Hematopoietic multipotent progenitor cell (in vitro differentiated cells): ENCODE results near the gene NOSIP. TPM values are rescaled to one million over a fixed set of nuclear protein-coding genes. Genes with fewer than 3 reads are reported as not detected.
A peak's percentile ranks its signal among the peaks of the same experiment; 100 is the strongest.

ENCODE experiments used
- DNase-seq, 3 donors: peaks; one replicate each; pipeline ENCODE4 v3.0.0-alpha.2; 2011 to 2015; ENCODE audit warnings: low read depth in 2 of 3, low spot score in 2 of 3
- total RNA-seq: library from RNA; depleted of rRNA; stranded (reverse); fragments of >200 nt; gene quantifications from one replicate; pipeline ENCODE4 v1.2.3, GENCODE V29; 2012

NOSIP gene
- total RNA-seq, 1 donor = 114 TPM

DNA sequence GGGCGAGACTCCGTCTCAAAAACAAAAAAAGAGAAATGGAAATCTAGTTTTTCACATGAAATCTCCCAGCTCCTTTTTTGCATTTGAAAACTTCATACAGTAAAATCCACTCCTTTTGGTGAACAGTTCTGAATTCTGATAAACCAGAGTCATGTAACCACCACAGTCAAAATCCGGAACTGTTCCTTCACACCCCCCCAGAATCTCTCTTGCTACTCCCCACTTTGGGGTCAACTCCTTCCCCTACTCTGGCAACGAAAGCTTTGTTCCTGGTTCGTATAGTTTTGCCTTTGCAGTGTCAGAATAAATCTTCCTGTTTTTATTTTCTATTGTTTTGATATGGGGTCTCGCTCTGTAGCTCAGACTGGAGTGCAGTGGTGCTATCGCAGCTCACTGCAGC is 28.8 kb downstream of the NOSIP start:
- DNase-seq = no peak

DNA sequence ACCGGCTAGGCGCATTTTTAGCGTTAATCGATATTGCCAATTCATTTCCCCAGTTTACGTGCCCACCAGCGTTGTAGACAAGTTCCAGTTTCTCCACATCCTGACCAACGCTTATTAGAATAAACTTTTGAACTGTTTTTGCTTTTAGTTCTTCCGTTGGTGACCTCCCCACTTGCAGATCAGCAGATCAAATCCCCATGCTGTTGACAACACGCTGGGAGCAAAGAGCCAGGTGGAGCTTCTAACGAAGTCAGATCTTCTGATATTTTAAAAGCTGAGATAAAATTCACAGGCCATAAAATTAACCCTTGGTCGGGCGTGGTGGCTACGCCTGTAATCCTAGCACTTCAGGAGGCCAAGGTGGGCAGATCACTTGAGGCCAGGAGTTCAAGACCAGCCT is 31.3 kb downstream of the NOSIP start:
- DNase-seq = no peak

DNA sequence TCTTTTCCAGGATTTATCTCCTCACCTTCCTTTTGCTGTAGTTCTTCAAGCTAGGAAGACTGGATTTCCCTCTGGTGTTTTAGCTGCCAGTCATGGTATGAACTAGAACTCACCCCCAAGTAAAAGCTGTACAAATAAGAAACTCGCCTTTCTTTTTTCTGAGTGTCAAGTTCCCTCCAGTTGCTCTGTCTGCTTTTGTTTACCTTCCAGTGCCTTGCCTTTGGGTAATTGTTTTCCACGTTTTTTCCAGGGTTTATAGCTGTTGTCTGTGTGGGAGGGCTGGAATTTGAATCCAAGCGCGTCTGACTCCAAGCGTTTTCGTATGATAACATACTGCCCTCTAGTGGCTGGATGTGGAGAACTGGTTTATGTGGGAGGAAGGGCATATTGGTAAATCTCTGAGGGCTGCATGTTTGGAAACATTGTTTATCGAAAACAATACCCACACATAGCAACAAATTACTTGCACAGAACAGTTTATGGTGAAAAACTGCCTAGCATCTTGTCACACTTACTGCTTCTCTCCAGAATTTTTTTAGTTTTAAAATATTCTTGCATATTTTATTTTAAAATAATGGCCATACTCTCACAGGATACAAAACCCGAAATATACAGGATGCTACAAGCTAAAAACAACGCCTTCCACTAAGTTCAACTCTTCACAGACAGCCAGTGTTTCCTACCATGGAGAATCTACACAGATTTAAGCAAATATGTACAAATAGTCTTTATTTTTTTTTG is 33.4 kb downstream of the NOSIP start:
- DNase-seq = peak in 2 of 3 donors; percentile 73 to 87

DNA sequence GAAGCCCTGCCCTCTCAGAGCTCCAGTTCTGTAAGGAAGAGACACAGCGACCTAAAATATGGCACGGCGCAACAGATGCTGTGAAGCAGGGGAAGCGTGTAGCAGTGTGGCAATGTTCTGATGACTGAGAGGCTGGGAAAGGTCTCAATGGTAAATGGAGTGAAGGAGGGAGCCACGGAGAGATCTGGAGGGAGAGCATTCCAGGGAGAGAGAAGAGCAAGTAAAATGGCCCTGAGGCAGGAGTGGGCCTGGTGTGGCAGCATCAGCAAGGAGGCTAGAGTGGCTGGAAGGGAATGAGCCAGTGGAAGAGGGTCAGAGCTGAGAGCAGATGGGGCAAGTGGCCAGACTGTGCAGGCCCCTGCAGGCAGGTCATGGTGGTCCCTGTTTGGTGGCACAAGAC is 36.2 kb downstream of the NOSIP start:
- no peak for DNase-seq

DNA sequence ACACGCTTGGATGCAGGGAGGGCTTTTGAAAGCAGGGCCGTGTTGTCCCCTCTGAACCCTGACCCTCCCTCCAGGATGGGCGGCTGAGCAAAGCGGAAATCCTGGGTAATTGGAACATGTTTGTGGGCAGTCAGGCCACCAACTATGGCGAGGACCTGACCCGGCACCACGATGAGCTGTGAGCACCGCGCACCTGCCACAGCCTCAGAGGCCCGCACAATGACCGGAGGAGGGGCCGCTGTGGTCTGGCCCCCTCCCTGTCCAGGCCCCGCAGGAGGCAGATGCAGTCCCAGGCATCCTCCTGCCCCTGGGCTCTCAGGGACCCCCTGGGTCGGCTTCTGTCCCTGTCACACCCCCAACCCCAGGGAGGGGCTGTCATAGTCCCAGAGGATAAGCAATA is 37.3 kb downstream of the NOSIP start:
- no peak for DNase-seq

DNA sequence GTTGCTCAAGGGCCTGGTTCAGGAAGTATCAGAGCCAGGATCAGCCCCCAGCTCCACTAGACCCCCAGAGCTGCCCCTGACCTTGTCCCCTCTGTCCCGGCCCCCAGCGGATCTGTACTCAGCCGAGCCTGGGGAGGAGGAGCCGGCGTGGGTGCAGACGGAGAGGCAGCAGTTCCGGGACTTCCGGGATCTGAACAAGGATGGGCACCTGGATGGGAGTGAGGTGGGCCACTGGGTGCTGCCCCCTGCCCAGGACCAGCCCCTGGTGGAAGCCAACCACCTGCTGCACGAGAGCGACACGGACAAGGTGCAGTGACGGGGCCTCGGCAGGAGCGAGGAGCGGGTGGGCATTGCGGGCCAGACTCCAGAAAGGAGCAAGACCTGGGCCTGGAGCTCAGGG is 37.9 kb downstream of the NOSIP start:
- no peak for DNase-seq

DNA sequence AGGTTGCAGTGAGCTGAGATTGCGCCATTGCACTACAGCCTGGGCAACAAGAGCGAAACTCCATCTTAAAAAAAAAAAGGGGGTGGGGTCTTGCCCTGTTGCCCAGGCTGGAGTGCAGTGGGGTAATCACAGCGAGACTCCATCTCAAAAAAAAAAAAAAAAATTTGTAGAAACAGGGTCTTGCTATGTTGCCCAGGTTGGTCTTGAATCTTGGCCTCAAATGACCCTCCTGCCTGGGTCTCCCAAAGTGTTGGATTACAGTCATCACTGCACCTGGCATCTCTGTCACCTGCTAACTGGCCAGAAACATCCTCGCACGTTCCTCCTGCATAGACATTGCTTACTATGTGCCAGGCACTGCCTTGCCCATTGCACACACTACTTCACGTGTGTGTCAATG is 38.4 kb downstream of the NOSIP start:
- no peak for DNase-seq

DNA sequence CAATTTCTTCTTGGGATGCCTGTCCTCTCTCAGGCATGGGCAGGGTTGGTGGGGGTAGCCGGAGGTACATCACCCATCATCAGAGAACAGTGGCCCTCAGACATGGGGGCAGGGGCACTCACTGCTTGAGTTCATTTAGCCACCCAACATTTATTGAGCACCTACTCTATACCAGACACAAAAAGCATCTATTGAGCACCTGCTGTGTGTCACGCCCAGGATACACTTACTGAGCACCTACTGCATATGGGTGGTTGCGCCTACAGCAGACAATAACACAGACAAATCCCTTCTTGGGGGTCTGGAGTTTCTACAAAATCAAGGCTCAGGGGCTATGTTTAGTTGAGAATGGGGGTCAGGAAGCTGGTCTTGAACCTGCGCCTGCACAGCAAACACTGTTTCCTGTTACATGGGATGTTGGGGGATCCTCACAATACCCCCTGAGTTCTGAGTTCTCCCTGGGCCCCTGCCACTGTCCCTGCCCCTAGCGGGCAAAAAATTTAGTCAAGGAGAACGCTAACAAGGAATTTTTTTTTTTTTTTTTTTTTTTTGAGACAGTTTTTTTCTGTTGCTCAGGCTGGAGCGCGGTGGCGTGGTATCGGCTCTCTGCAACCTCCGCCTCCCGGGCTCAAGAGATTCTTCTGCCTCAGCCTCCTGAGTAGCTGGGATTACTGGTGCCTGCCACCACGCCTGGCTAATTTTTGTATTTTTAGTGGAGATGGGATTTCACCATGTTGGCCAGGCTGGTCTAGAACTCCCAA is 41.0 kb downstream of the NOSIP start:
- DNase-seq = no peak

DNA sequence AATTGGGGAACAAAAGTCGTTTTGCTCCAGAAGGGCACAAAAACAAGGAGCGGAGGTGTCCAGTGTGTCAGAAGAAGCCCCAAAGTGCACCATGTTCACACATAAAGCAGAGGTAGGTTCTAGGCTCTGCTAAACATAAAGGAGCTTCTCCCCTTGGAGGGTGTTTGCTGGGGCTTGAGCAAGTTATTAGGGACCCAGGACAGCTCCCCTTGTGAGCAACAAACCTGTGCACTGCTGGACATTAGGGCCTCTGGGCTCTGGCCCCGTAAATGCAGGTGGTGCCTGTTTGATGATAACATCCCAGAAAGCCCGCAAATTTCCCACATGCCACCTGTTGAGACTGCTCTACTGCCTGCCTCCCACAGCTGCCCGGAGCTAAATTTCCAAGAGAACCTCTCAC is 41.7 kb downstream of the NOSIP start:
- DNase-seq = no peak

DNA sequence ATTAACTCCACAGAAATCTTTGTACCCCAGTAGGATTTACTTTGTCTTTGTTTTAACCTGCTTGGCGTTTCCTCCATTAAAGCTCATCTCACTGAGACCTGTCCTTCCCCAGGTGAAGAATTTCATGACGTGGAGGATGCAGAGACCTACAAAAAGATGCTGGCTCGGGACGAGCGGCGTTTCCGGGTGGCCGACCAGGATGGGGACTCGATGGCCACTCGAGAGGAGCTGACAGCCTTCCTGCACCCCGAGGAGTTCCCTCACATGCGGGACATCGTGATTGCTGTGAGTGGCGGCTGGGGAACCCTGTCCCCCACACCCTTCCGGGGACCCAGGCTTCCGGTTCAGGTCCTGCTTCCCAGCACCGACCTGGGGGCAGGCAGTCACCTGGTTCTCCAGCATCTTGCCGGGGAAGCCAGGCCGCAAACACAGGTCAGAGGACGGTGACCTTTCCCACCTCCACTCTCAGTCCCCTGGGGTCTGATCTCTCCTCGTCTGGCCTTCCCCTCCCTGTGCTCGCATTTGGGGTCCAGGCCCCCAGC is 43.4 kb downstream of the NOSIP start:
- no peak for DNase-seq

DNA sequence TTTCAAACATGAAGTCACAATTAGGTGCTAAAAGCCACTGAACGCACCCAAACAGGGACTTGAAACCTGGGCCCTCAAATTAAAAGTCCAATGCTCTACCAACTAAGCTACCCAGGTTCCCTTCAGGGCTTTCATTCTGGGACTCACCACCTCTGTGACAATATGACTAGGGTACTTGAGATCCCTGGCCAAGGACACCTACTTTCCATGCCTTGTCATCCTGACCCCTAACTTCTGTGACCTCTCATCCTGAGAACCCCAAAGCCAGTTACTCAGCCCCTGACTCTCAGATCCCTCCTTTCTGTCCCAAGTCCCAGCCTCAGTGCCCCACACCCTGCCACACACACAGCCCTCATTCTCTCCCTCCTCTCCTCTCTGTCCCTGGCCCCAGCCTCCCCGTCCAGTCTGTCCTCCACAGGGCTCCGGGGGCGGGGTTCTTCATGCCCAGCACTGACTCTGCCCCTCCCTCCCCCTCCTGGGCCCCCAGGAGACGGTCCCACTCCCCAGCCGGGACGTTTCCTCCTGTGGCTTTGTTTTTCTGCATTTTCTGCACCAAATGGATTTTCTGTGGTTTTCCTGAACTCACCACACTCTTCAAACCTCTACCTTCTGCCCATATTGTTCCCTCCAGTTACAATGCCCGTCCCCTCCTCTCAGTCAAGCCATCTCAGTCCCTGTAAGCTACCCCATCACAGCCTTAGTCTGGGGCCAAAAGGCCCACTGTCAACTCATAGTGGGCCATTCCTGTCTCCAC is 45.5 kb downstream of the NOSIP start:
- DNase-seq = peak in 1 of 3 donors; percentile 52

DNA sequence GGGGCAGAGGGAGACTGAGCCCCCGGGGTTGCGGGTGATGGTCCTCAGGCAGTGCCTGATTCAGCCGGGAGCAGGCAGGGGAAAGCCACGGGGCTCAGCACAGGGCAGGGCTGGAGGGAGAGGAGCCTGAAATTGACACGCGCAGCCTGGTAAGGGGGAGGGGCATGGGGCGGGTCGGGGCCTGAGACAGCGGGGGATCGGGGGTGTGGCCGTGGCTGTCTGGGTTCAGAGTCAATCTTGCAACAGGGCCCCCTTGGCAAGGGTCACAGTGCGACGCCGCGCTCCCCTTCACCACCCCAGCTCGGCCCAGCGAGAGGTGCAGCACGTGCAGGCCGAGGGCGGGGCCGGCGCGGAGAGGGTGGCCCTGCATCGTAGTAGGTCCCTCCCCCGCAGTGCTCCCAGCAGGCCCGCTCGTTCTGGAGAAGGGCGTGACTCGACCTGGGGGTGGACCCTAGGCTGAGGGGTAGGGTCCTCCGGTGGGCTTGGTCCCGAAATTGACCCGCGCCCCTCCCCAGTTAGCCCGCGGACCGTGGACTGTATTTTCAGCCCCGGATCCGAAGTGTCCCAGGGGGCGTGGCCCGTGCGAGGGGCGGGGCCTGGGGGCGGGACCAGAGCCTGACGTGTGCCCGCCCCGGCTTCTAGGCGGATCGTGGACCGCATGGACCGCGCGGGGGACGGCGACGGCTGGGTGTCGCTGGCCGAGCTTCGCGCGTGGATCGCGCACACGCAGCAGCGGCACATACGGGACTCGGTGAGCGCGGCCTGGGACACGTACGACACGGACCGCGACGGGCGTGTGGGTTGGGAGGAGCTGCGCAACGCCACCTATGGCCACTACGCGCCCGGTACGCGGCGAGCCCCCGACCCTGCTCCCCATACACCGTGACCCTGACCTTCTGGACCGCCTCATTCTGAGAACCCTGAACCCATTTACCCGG is 46.5 kb downstream of the NOSIP start:
- peak; percentile 59 to 74 (median 68) for DNase-seq

DNA sequence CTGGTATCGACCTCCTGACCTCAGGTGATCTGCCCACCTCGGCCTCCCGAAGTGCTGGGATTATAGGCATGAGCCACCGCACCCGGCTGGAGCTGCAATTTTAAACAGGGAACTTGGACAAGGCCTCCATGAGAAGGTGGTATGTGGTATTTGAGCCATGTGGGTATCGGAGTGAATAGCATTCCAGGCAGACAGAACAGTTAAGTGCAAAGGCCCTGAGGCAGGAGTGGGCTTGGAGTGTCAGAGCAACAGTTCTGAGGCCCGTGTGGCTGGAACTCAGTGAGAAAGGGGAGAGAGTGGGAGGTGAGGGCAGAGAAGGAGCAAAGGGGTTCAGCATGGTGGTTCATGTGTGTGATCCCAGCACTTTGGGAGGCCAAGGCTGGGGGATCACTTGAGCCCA is 49.6 kb downstream of the NOSIP start:
- no peak for DNase-seq

DNA sequence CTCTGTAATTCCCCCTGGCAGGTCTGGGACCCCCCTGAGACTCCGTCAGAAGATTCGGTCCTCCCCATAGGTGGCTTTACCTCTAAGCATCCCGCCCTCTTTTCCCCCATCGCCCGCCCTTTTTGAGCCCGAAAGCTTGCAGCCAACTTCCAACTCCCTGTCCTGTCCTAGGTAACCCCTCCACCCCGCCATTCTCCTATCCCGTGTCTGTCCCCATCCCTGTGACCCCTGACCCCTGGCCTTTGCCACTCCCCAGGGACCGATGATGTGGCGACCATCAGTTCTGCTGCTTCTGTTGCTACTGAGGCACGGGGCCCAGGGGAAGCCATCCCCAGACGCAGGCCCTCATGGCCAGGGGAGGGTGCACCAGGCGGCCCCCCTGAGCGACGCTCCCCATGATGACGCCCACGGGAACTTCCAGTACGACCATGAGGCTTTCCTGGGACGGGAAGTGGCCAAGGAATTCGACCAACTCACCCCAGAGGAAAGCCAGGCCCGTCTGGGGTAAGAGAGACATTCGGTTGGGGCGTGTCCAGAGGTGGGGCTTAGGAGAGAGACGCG is 52.1 kb downstream of the NOSIP start:
- DNase-seq = no peak

DNA sequence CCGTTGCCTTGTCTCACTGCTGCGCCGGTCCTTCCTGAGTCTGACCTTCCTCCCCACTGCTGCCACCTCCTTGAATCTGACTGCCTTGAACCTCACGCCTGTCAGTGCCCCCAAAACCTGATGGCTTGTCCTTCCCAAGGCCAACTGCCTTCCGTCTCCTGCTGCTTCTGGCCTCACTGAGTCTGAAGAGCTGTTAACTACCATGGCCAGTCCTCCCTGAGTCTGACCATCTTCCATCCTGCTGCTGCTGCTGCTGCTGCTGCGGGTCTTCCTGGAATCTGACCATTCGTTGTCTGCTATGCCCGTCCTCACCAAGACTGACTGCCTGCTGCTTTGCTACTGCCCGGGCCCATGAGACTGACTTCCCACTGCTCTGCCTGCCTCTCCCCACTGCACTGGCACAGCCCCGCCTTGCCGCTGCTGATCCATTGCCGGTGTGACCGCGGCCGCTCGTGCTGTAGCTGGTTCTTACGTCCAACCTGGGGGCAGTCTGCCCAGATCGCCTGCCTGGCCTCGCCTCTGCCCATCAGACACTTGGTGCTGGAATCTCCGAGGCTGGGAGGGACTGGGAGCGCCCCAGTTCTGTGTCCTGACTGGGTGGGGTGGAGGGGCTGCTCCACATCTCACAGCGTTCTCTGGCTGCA is 55.4 kb downstream of the NOSIP start:
- DNase-seq = no peak

DNA sequence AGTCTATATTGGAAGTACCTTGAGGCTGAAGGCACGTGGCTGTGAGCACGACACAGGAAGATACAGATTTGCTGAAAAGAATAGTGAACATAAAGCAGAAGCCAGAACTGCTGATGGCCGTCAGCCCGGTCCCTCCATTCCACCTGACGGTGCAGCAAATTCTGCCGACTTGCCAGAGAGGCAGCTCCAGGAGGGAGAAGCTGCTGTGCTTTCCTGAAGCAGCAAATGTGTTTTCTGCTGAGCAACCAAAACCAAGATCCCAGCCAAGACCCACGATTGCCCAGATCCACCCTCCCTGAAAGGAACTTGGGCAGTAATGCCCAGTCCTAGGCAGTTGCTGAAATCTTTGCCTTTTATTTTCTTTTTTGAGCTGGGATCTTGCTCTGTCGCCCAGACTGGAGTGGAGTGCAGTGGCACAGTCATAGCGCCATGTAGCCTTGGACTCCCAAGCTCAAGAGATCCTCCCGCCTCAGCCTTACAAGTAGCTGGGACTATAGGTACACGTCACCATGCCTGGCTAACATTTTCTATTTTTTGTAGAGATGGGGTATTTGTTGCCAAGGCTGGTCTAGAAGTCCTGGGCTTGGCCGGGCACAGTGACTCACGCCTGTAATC is 59.5 kb downstream of the NOSIP start:
- DNase-seq = no peak

DNA sequence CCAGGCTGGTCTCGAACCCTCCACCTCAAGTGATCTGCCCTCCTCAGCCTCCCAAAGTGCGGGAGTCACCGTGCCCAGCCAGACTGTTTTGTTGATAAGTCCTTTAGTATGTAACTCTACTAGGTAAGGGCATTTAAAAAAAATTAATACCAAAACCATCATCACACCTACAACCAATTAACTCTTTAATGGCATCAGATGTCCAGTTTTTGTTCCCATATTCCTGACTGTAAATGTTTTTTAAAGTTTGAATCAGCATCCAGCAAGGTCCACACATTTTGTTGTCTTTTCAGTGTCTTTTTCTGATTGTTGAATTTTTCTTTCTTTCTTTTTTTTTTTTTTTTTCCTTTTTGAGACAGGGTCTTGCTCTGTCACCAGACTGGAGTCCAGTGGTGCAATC is 62.3 kb downstream of the NOSIP start:
- no peak for DNase-seq

DNA sequence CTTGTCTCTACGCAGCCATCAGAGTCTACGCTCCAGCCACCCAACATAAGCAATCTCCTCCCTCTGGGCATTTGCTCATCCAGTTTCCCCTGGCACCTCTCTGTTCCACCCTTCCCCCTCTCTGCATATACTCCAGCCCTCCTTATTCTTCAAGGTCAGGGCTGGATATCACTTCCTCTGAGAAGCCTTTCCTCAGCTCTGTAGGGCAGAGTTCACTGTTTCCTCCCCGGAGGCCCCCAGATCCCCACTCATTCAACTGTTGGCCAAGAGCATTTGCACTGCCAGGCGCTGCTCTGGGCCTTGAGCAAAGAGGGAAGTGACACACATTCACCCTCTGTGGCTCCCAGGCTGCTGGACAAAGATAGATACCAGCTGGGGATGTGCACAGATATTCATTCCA is 64.6 kb downstream of the NOSIP start:
- peak in 1 of 3 donors; percentile 68 for DNase-seq

DNA sequence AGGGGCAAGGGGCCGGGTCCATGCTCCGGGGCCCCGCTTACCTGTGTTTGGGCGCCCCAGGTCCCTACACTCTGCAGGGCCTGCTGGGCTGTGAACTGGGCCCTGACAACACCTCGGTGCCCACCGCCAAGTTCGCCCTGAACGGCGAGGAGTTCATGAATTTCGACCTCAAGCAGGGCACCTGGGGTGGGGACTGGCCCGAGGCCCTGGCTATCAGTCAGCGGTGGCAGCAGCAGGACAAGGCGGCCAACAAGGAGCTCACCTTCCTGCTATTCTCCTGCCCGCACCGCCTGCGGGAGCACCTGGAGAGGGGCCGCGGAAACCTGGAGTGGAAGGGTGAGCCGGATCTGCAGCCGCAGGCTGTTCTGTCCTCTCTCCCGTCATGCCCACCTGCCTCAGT is 66.2 kb downstream of the NOSIP start:
- no peak for DNase-seq
